ENCODE data around the gene CMC2.

GRCh38 chr16:81008505-81008789 is 1.8 kb upstream of the CMC2 start:
- TF ChIP-seq, protein P1, sequence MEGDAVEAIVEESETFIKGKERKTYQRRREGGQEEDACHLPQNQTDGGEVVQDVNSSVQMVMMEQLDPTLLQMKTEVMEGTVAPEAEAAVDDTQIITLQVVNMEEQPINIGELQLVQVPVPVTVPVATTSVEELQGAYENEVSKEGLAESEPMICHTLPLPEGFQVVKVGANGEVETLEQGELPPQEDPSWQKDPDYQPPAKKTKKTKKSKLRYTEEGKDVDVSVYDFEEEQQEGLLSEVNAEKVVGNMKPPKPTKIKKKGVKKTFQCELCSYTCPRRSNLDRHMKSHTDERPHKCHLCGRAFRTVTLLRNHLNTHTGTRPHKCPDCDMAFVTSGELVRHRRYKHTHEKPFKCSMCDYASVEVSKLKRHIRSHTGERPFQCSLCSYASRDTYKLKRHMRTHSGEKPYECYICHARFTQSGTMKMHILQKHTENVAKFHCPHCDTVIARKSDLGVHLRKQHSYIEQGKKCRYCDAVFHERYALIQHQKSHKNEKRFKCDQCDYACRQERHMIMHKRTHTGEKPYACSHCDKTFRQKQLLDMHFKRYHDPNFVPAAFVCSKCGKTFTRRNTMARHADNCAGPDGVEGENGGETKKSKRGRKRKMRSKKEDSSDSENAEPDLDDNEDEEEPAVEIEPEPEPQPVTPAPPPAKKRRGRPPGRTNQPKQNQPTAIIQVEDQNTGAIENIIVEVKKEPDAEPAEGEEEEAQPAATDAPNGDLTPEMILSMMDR (IDR thresholded peaks at IDR 0.05) = no peak
- no peak for TF ChIP-seq POLR2A (IDR thresholded peaks at IDR 0.05)
- no peak for TF ChIP-seq POLR2AphosphoS5 (IDR thresholded peaks at IDR 0.05)
